ENCODE data around the gene MUC5AC. TPM values are rescaled to one million over a fixed set of nuclear protein-coding genes. Genes with fewer than 3 reads are reported as not detected.

MUC5AC gene
- total and polyA plus RNA-seq, 2 experiments from 2014 or later = not detected

GRCh38 chr11:1225386-1226225 lies 67.9 kb downstream of the MUC5AC start:
- no peak for TF ChIP-seq CTCF (IDR thresholded peaks at IDR 0.05; ENCODE audit: low read depth, low read length)
- DNase-seq (ENCODE audit: low read depth in 1 of 2, low spot score in 1 of 2) = no peak

GRCh38 chr11:1226226-1226985 lies 68.7 kb downstream of the MUC5AC start:
- no peaks in the 10 kb centered on the region for H3K36me3 ChIP-seq
- no peak for TF ChIP-seq CTCF (IDR thresholded peaks at IDR 0.05; ENCODE audit: low read depth, low read length)
- H3K9me3 ChIP-seq (ENCODE audit: low read depth) = no peaks in the 10 kb centered on the region
- DNase-seq (ENCODE audit: low read depth in 1 of 2, low spot score in 1 of 2) = no peak
- no peak overlapping the region for H3K27ac ChIP-seq
- H3K27me3 ChIP-seq = no peaks in the 10 kb centered on the region
- no peaks in the 10 kb centered on the region for H3K4me1 ChIP-seq (ENCODE audit: low read depth)
- H3K4me3 ChIP-seq = no peak overlapping the region

More at GRCh38 chr11:1225386-1226225, 67.9 kb downstream of the MUC5AC start:
- no peaks in the 10 kb centered on the region for H3K36me3 ChIP-seq
- no peaks in the 10 kb centered on the region for H3K4me1 ChIP-seq (ENCODE audit: low read depth)
- no peak overlapping the region for H3K27ac ChIP-seq
- H3K27me3 ChIP-seq = no peaks in the 10 kb centered on the region
- no peak overlapping the region for H3K4me3 ChIP-seq
- no peaks in the 10 kb centered on the region for H3K9me3 ChIP-seq (ENCODE audit: low read depth)

GRCh38 chr11:1226986-1227550 lies 69.3 kb downstream of the MUC5AC start:
- peak; percentile 29 for TF ChIP-seq CTCF (IDR thresholded peaks at IDR 0.05; ENCODE audit: low read depth, low read length)
- H3K9me3 ChIP-seq (ENCODE audit: low read depth) = no peaks in the 10 kb centered on the region
- H3K36me3 ChIP-seq = no peaks in the 10 kb centered on the region
- H3K27ac ChIP-seq = no peak overlapping the region
- DNase-seq (ENCODE audit: low read depth in 1 of 2, low spot score in 1 of 2) = no peak
- H3K4me1 ChIP-seq (ENCODE audit: low read depth) = no peaks in the 10 kb centered on the region
- H3K27me3 ChIP-seq = no peaks in the 10 kb centered on the region
- no peak overlapping the region for H3K4me3 ChIP-seq

- Histone ChIP-seq H3K27me3 (no peaks in the 10 kb centered on the region), H3K27ac (no peak overlapping the region), H3K4me3 (no peak overlapping the region), H3K4me1 (ENCODE audit: low read depth) (no peaks in the 10 kb centered on the region), H3K9me3 (ENCODE audit: low read depth) (no peaks in the 10 kb centered on the region), H3K36me3 (no peaks in the 10 kb centered on the region)
- DNase-seq (ENCODE audit: low read depth in 1 of 2, low spot score in 1 of 2) = no peak
- TF ChIP-seq CTCF (IDR thresholded peaks at IDR 0.05; ENCODE audit: low read depth, low read length) = no peak
Measured at GRCh38 chr11:1227551-1228100, 69.9 kb downstream of the MUC5AC start.

GRCh38 chr11:1228101-1228821 lies 70.5 kb downstream of the MUC5AC start:
- H3K9me3 ChIP-seq (ENCODE audit: low read depth) = no peaks in the 10 kb centered on the region
- DNase-seq (ENCODE audit: low read depth in 1 of 2, low spot score in 1 of 2) = no peak
- H3K36me3 ChIP-seq = no peaks in the 10 kb centered on the region
- no peak overlapping the region for H3K27ac ChIP-seq
- H3K27me3 ChIP-seq = no peaks in the 10 kb centered on the region
- TF ChIP-seq CTCF (IDR thresholded peaks at IDR 0.05; ENCODE audit: low read depth, low read length) = no peak
- no peaks in the 10 kb centered on the region for H3K4me1 ChIP-seq (ENCODE audit: low read depth)
- no peak overlapping the region for H3K4me3 ChIP-seq

Data from cardiac muscle cell (in vitro differentiated cells and primary cell).